HG02678 (cell line): Measurements from ENCODE around the gene RAPGEF3.

Source experiments
- ATAC-seq: cut with Tn5 transposase; IDR thresholded peaks from one replicate; pipeline ENCODE4 v1.9.1; 2021; ENCODE audit warnings: mild to moderate bottlenecking, moderate library complexity; ENCODE audit not compliant: unreplicated experiment

Gene RAPGEF3

GRCh38 chr12:47758834-47759690, at the start of gene RAPGEF3:
Gene RAPGEF3 (minus strand): TSS chr12:47758880. CDS start chr12:47758556, 324 bp downstream.
- peak; percentile 56 for ATAC-seq

- peak; percentile 34 for ATAC-seq
Observed at GRCh38 chr12:47808050-47808449, 49.4 kb upstream of the RAPGEF3 start.

- ATAC-seq = no peak
Observed at GRCh38 chr12:47807338-47807737, 48.7 kb upstream of the RAPGEF3 start.

- ATAC-seq = no peak
Observed at GRCh38 chr12:47805417-47805816, 46.7 kb upstream of the RAPGEF3 start.

- ATAC-seq = no peak
Observed at GRCh38 chr12:47804171-47804570, 45.5 kb upstream of the RAPGEF3 start.

- no peak for ATAC-seq
Observed at GRCh38 chr12:47803191-47803875, 44.7 kb upstream of the RAPGEF3 start.

GRCh38 chr12:47802312-47802711, 43.6 kb upstream of the RAPGEF3 start:
- no peak for ATAC-seq

GRCh38 chr12:47801904-47802246, 43.2 kb upstream of the RAPGEF3 start:
- ATAC-seq = no peak

GRCh38 chr12:47801170-47801903, 42.7 kb upstream of the RAPGEF3 start:
- no peak for ATAC-seq

GRCh38 chr12:47800582-47800981, 41.9 kb upstream of the RAPGEF3 start:
- ATAC-seq = no peak

GRCh38 chr12:47799357-47799955, 40.8 kb upstream of the RAPGEF3 start:
- ATAC-seq = no peak

- no peak for ATAC-seq
Observed at GRCh38 chr12:47798382-47798948, 39.8 kb upstream of the RAPGEF3 start.

- peak; percentile 66 for ATAC-seq
Observed at GRCh38 chr12:47797441-47797840, 38.8 kb upstream of the RAPGEF3 start.

GRCh38 chr12:47795814-47796411, 37.2 kb upstream of the RAPGEF3 start:
- no peak for ATAC-seq

GRCh38 chr12:47795121-47795813, 36.6 kb upstream of the RAPGEF3 start:
- no peak for ATAC-seq

- ATAC-seq = no peak
Observed at GRCh38 chr12:47794679-47795078, 36.0 kb upstream of the RAPGEF3 start.

GRCh38 chr12:47793015-47793681, 34.5 kb upstream of the RAPGEF3 start:
- ATAC-seq = no peak

GRCh38 chr12:47791874-47792273, 33.2 kb upstream of the RAPGEF3 start:
- ATAC-seq = no peak

- no peak for ATAC-seq
Observed at GRCh38 chr12:47791351-47791746, 32.7 kb upstream of the RAPGEF3 start.
